Brain microvascular endothelial cell (primary cell): ENCODE measurements around the gene DPM2.

Experiments used
- DNase-seq: peaks from one replicate; pipeline ENCODE4 v3.0.0-alpha.2; 2020
- H3K27ac ChIP-seq: fragments of 250-450 bp; sonication (Bioruptor Pico); 2 replicates; pipeline ENCODE4 v1.5.1; 2020; ENCODE audit warnings: mild to moderate bottlenecking, moderate library complexity
- H3K27me3 ChIP-seq: fragments of 250-450 bp; sonication (Bioruptor Pico); replicated peaks from 2 replicates; pipeline ENCODE4 v1.5.1; 2020; ENCODE audit warnings: mild to moderate bottlenecking
- H3K36me3 ChIP-seq: fragments of 250-450 bp; sonication (Bioruptor Pico); replicated peaks from 2 replicates; pipeline ENCODE4 v1.5.1; 2020; ENCODE audit warnings: mild to moderate bottlenecking
- H3K4me3 ChIP-seq: 2 replicates; pipeline ENCODE4 v1.5.1; 2011; ENCODE audit warnings: low read depth, mild to moderate bottlenecking, control low read depth, low read length, moderate library complexity
- in situ Hi-C: cut with HindIII; loops from 2 replicates; pipeline ENCODE4 v1.10.0; 2017; ENCODE audit warnings: low sequenced_read_pairs, low pct_ligation_motif_present
- TF ChIP-seq, protein P1 (sequence below): IDR thresholded peaks from 2 replicates; pipeline ENCODE4 v1.5.1; 2011; ENCODE audit warnings: low read depth, mild to moderate bottlenecking, moderate library complexity, low read length, control low read depth, inconsistent platforms; ENCODE audit errors: missing control alignments

DPM2 gene

GRCh38 chr9:127947841-127948710 is 10.4 kb upstream of the DPM2 start:
- no peak for DNase-seq
- Histone ChIP-seq H3K27me3 (no peaks in the 10 kb centered on the region), H3K4me3 (no peak overlapping the region), H3K36me3 (no peaks in the 10 kb centered on the region), H3K27ac (no peak overlapping the region)
- in situ Hi-C loops: no loop called here
- TF ChIP-seq, protein P1, sequence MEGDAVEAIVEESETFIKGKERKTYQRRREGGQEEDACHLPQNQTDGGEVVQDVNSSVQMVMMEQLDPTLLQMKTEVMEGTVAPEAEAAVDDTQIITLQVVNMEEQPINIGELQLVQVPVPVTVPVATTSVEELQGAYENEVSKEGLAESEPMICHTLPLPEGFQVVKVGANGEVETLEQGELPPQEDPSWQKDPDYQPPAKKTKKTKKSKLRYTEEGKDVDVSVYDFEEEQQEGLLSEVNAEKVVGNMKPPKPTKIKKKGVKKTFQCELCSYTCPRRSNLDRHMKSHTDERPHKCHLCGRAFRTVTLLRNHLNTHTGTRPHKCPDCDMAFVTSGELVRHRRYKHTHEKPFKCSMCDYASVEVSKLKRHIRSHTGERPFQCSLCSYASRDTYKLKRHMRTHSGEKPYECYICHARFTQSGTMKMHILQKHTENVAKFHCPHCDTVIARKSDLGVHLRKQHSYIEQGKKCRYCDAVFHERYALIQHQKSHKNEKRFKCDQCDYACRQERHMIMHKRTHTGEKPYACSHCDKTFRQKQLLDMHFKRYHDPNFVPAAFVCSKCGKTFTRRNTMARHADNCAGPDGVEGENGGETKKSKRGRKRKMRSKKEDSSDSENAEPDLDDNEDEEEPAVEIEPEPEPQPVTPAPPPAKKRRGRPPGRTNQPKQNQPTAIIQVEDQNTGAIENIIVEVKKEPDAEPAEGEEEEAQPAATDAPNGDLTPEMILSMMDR: no peak

- Histone ChIP-seq H3K4me3 (no peak overlapping the region), H3K27me3 (no peaks in the 10 kb centered on the region), H3K27ac (no peak overlapping the region), H3K36me3 (no peaks in the 10 kb centered on the region)
- TF ChIP-seq, protein P1: no peak
- in situ Hi-C loops: no loop called here
- no peak for DNase-seq
Measured at GRCh38 chr9:127946728-127947127, 9.1 kb upstream of the DPM2 start.

- Histone ChIP-seq H3K36me3 (no peaks in the 10 kb centered on the region), H3K4me3 (no peak overlapping the region), H3K27me3 (no peaks in the 10 kb centered on the region), H3K27ac (no peak overlapping the region)
- TF ChIP-seq, protein P1: no peak
- in situ Hi-C loops: no loop called here
- no peak for DNase-seq
Measured at GRCh38 chr9:127945942-127946341, 8.3 kb upstream of the DPM2 start.

DNA sequence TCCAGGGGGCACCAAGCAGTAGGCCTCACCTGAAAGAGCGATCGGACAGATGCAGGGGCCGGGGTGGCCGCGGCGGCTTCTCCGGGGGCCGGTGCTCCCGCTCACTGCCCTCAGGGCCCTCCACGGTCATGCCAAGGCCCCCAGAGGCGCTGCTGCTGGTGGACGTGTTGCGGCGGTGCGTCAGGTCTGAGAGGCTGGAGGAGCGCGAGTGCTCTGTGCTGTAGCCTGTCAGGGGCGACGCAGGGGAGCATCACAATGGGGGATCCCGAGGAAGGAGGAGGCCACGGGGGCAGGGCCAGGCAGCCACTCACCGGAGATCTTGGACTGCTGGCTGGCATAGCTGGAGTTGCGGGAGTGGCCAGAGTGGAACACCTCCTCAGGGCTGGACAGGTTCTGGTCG is 7.7 kb upstream of the DPM2 start:
- DNase-seq: no peak
- in situ Hi-C loops: no loop called here
- no peaks in the 10 kb centered on the region for H3K36me3 ChIP-seq

DNA sequence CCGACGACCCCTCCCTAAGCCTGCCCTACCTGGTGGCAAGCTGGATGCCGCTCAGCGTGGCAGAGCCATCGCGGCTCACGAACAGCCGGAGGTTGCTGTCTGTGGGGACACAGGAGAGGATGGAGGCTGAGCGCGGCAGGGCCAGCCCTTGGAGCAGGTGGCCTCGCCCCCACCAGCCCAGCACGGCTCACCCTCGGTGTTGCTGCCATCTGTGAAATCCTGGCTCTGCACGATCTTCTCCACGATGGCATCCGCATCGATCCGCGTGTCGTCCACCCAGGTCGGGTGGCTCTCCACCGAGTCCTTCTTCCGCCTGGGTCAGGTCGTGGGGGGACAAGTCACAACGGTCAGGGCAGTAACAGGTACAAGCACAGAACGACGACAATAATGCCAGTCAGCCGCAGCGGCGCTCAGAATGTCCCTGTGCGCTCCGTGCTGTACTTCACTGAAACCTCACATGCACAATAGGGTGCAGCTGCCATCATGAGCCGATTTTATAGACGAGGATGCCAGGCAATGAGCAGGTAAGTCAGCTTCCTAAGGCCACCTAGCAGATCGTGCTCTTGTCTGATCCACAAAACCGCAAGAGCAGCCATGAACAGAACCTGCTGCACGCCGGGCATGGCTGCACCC is 7.0 kb upstream of the DPM2 start:
- Histone ChIP-seq H3K4me3 (no peak overlapping the region), H3K36me3 (no peaks in the 10 kb centered on the region), H3K27me3 (no peaks in the 10 kb centered on the region), H3K27ac (no peak overlapping the region)
- no peak for DNase-seq
- TF ChIP-seq, protein P1: no peak
- in situ Hi-C loops: no loop called here

More for the DNA sequence above, 7.7 kb upstream of the DPM2 start:
- H3K4me3 ChIP-seq: no peak overlapping the region
- H3K27ac ChIP-seq: no peak overlapping the region
- H3K27me3 ChIP-seq: no peaks in the 10 kb centered on the region
- TF ChIP-seq, protein P1: no peak
